ENCODE data around the gene CREB1.
A peak's percentile ranks its signal among the peaks of the same experiment; 100 is the strongest.

The CREB1 gene

GRCh38 chr2:207494137-207494536, 35.6 kb upstream of the CREB1 start:
- no peak overlapping the region for H3K27ac ChIP-seq
- TF ChIP-seq ZFX (IDR thresholded peaks at IDR 0.05) = no peak
- no peak for TF ChIP-seq CTCF (conservative IDR thresholded peaks at IDR 0.05)

GRCh38 chr2:207496936-207497335, 32.8 kb upstream of the CREB1 start:
- peak overlapping the region; percentile 28 for H3K27ac ChIP-seq

GRCh38 chr2:207497596-207497995, 32.2 kb upstream of the CREB1 start:
- TF ChIP-seq ZFX (IDR thresholded peaks at IDR 0.05) (no peak), CTCF (conservative IDR thresholded peaks at IDR 0.05) (no peak)

GRCh38 chr2:207498427-207498826, 31.3 kb upstream of the CREB1 start:
- TF ChIP-seq ZFX (IDR thresholded peaks at IDR 0.05) (no peak), CTCF (conservative IDR thresholded peaks at IDR 0.05) (no peak)
- peak overlapping the region; percentile 38; the same call in 1 of the 2 replicates for H3K27ac ChIP-seq

More at GRCh38 chr2:207497596-207497995, 32.2 kb upstream of the CREB1 start:
- H3K27ac ChIP-seq = peak overlapping the region; percentile 28

- H3K27ac ChIP-seq = no peak overlapping the region
- no peak for TF ChIP-seq CTCF (conservative IDR thresholded peaks at IDR 0.05)
- no peak for TF ChIP-seq ZFX (IDR thresholded peaks at IDR 0.05)
These were observed 30.6 kb upstream of the CREB1 start for GRCh38 chr2:207499114-207499513.

- TF ChIP-seq CTCF (conservative IDR thresholded peaks at IDR 0.05) (no peak), ZFX (IDR thresholded peaks at IDR 0.05) (no peak)
- no peak overlapping the region for H3K27ac ChIP-seq
These were observed 27.8 kb upstream of the CREB1 start for GRCh38 chr2:207501802-207502576.

- no peak overlapping the region for H3K27ac ChIP-seq
These were observed 27.1 kb upstream of the CREB1 start for GRCh38 chr2:207502577-207503198.

More at GRCh38 chr2:207502577-207503198, 27.1 kb upstream of the CREB1 start:
- no peak for TF ChIP-seq ZFX (IDR thresholded peaks at IDR 0.05)
- TF ChIP-seq CTCF (conservative IDR thresholded peaks at IDR 0.05) = no peak
